Endothelial cell of umbilical vein (primary cell): ENCODE measurements around the gene TBC1D17. TPM values are rescaled to one million over a fixed set of nuclear protein-coding genes. Genes with fewer than 3 reads are reported as not detected.
A peak's percentile ranks its signal among the peaks of the same experiment; 100 is the strongest.

Experiments
- BruUV-seq: library from RNA; stranded (reverse); fragments of 400-500 nt; replicated peaks from 2 replicates; lab custom pipeline; 2021; lab: Mats Ljungman, UMichigan
- CTCF ChIA-PET: fragments of 300-600, 350-600 bp; sonication (Branson Sonifier 250); formaldehyde crosslinking; loops from one replicate; lab custom pipeline; 2021; ENCODE audit warnings: antibody characterized with exemption, inconsistent platforms; lab: Charles Lee
- POLR2A ChIA-PET: fragments of 300-600, 350-600 bp; sonication (Branson Sonifier 250); formaldehyde crosslinking; loops from one replicate; lab custom pipeline; 2021; ENCODE audit warnings: antibody characterized with exemption, inconsistent platforms; lab: Charles Lee
- DNase-seq: peaks from one replicate; pipeline ENCODE4 v3.0.0-alpha.2; 2011; ENCODE audit warnings: low read depth, low spot score
- FAIRE-seq: peaks from 2 replicates; lab custom pipeline; 2011; peaks lifted over from hg19 to GRCh38; lab: Jason Lieb, UNC
- H2AFZ ChIP-seq: 2 replicates; pipeline ENCODE4 v1.6.0; 2012; ENCODE audit warnings: low read depth, low read length, control low read depth, inconsistent platforms
- H3K27ac ChIP-seq: 2 replicates; pipeline ENCODE4 v1.5.1; 2011; ENCODE audit warnings: low read depth, mild to moderate bottlenecking, control low read depth, low read length, moderate library complexity; ENCODE audit not compliant: insufficient read depth
- H3K27me3 ChIP-seq, 2 experiments: 2 replicates each; pipeline versions ENCODE4 v1.6.0 to v1.6.1; 2011; ENCODE audit warnings: low read length in 2 of 2, mixed read lengths in 1 of 2; ENCODE audit not compliant: control insufficient read depth in 2 of 2, insufficient read depth in 2 of 2
- H3K36me3 ChIP-seq, 2 experiments: 2 replicates in 1 of 2; 3 replicates in 1 of 2; pipeline ENCODE4 v1.5.1; 2011; ENCODE audit warnings: low read length in 2 of 2, mild to moderate bottlenecking in 1 of 2, moderate library complexity in 1 of 2; ENCODE audit not compliant: control insufficient read depth in 2 of 2, insufficient read depth in 2 of 2; ENCODE audit errors: extremely low read depth in 1 of 2
- H3K4me1 ChIP-seq: 3 replicates; pipeline ENCODE4 v1.5.1; 2011; ENCODE audit warnings: mild to moderate bottlenecking, low read length; ENCODE audit not compliant: control insufficient read depth, insufficient read depth; ENCODE audit errors: extremely low read depth
- H3K4me2 ChIP-seq: 2 replicates; pipeline ENCODE4 v1.6.1; 2011; ENCODE audit warnings: low read length, control low read depth, mixed read lengths; ENCODE audit not compliant: insufficient read depth
- H3K4me3 ChIP-seq, 3 experiments: fragments of 200-600 bp in 1 of 3; sonication (generic), shearing (Covaris generic) in 1 of 3; replicated peaks in 1 of 3; 2 replicates each; pipeline ENCODE4 v1.5.1; 2011 to 2016; ENCODE audit warnings: control low read depth in 3 of 3, low read length in 3 of 3, mild to moderate bottlenecking in 2 of 3, inconsistent platforms in 1 of 3, low read depth in 1 of 3, moderate library complexity in 1 of 3; ENCODE audit not compliant: insufficient read depth in 1 of 3
- H3K79me2 ChIP-seq: 2 replicates; pipeline ENCODE4 v1.6.0; 2012; ENCODE audit warnings: low read length, inconsistent platforms; ENCODE audit not compliant: control insufficient read depth, insufficient read depth
- H3K9ac ChIP-seq: replicated peaks from 2 replicates; pipeline ENCODE3; 2011; ENCODE audit warnings: low read length, control low read depth; ENCODE audit not compliant: insufficient read depth; ENCODE audit errors: extremely low read depth
- H3K9me1 ChIP-seq: replicated peaks from 3 replicates; pipeline ENCODE4 v1.6.0; 2011; ENCODE audit warnings: mild to moderate bottlenecking, low read length; ENCODE audit not compliant: control insufficient read depth, insufficient read depth; ENCODE audit errors: extremely low read depth
- H3K9me3 ChIP-seq: replicated peaks from 2 replicates; pipeline ENCODE4 v1.5.1; 2012; ENCODE audit warnings: low read length, inconsistent platforms; ENCODE audit not compliant: control insufficient read depth, insufficient read depth
- H4K20me1 ChIP-seq: replicated peaks from 2 replicates; pipeline ENCODE3; 2011; ENCODE audit warnings: mild to moderate bottlenecking, low read length; ENCODE audit not compliant: control insufficient read depth, insufficient read depth; ENCODE audit errors: extremely low read depth
- EZH2 ChIP-seq: IDR thresholded peaks from 2 replicates; pipeline ENCODE4 v1.6.1; 2012; ENCODE audit warnings: borderline replicate concordance, low read depth, mild to moderate bottlenecking, moderate library complexity, low read length, inconsistent platforms; ENCODE audit not compliant: severe bottlenecking
- FOS ChIP-seq: IDR thresholded peaks from 2 replicates; pipeline ENCODE4 v1.6.1; 2011; ENCODE audit warnings: mild to moderate bottlenecking, low read length, moderate library complexity, borderline replicate concordance; ENCODE audit not compliant: insufficient read depth
- GATA2 ChIP-seq: IDR thresholded peaks from 2 replicates; pipeline ENCODE4 v1.7.0; 2011; ENCODE audit warnings: low read depth, mild to moderate bottlenecking, moderate library complexity, mixed read lengths, low read length; ENCODE audit not compliant: insufficient read length, insufficient read depth
- JUN ChIP-seq: IDR thresholded peaks from 2 replicates; pipeline ENCODE4 v1.6.1; 2011; ENCODE audit warnings: borderline replicate concordance, low read depth; ENCODE audit not compliant: insufficient read length, insufficient read depth
- MAX ChIP-seq: IDR thresholded peaks from 2 replicates; pipeline ENCODE4 v1.6.1; 2011; ENCODE audit not compliant: insufficient read depth, insufficient read length
- MYC ChIP-seq: IDR thresholded peaks from one replicate; pipeline ENCODE4 v1.6.1; 2011; ENCODE audit warnings: mild to moderate bottlenecking, low read depth, low read length
- POLR2A ChIP-seq: IDR thresholded peaks from 2 replicates; pipeline ENCODE4 v1.6.1; 2012; ENCODE audit warnings: low read depth, mild to moderate bottlenecking, control low read depth, low read length
- POLR2AphosphoS5 ChIP-seq: IDR thresholded peaks from 2 replicates; pipeline ENCODE4 v1.6.1; 2012; ENCODE audit warnings: low read depth, mild to moderate bottlenecking, control low read depth, low read length, moderate library complexity; ENCODE audit not compliant: insufficient read depth
- dilution Hi-C: fragments of 300-500 bp; cut with MboI; formaldehyde crosslinking; loops from one replicate; pipeline ENCODE4 v1.15.0; 2019; ENCODE audit warnings: low sequenced_read_pairs; ENCODE audit not compliant: extremely low pct_ligation_motif_present
- intact Hi-C: fragments of 100-400 bp; cut with micrococcal nuclease; formaldehyde crosslinking; loops from one replicate; pipeline ENCODE4 v1.10.0; 2022
- polyA plus RNA-seq, 4 experiments: library from polyadenylated mRNA; depleted of rRNA in 3 of 4; stranded (reverse) in 3 of 4; unstranded in 1 of 4; fragments of >200 nt; gene quantifications; 2 replicates each; pipeline versions ENCODE4 v1.2.1 to v1.2.3, GENCODE V29; 2011 to 2012; ENCODE audit warnings: missing spikeins in 1 of 4
- total RNA-seq: library from RNA; stranded (reverse); gene quantifications from 2 replicates; pipeline ENCODE4 v1.2.3, GENCODE V29; 2021
- TF ChIP-seq, protein P1 (sequence below), 2 donors: IDR thresholded peaks; 1 replicate in 1 of 2; 2 replicates in 1 of 2; pipeline ENCODE4 v1.5.1; 2011; ENCODE audit warnings: low read length in 2 of 2, mild to moderate bottlenecking in 2 of 2, moderate library complexity in 2 of 2, control low read depth in 1 of 2, inconsistent platforms in 1 of 2, low read depth in 1 of 2; ENCODE audit not compliant: insufficient read depth in 1 of 2; ENCODE audit errors: extremely low read depth in 1 of 2

The TBC1D17 gene
- total and polyA plus RNA-seq, 2 donors (not counting 3 experiments of a cell fraction or from before 2014, with no cell fraction given) = 34.2 to 39.3 TPM

- H3K9me1 ChIP-seq = no peaks in the 10 kb centered on the region
- ChIA-PET POLR2A (no interaction called here), CTCF (interaction anchor here (0.5 to 1.5 kb wide), 3 partner anchors 10 to 59 kb away, joined by 3 to 7 read pairs (median 3); no protein-coding TSS in a partner anchor)
- FAIRE-seq = peak; percentile 82
- peaks cover 8% of the 10 kb centered on the region for H3K4me1 ChIP-seq
- H2AFZ ChIP-seq = no peak overlapping the region
- no peaks in the 10 kb centered on the region for H3K79me2 ChIP-seq
- H3K9ac ChIP-seq = no peak overlapping the region
- no peak overlapping the region for H3K4me3 ChIP-seq
- no peak for TF ChIP-seq POLR2A
- TF ChIP-seq, protein P1, sequence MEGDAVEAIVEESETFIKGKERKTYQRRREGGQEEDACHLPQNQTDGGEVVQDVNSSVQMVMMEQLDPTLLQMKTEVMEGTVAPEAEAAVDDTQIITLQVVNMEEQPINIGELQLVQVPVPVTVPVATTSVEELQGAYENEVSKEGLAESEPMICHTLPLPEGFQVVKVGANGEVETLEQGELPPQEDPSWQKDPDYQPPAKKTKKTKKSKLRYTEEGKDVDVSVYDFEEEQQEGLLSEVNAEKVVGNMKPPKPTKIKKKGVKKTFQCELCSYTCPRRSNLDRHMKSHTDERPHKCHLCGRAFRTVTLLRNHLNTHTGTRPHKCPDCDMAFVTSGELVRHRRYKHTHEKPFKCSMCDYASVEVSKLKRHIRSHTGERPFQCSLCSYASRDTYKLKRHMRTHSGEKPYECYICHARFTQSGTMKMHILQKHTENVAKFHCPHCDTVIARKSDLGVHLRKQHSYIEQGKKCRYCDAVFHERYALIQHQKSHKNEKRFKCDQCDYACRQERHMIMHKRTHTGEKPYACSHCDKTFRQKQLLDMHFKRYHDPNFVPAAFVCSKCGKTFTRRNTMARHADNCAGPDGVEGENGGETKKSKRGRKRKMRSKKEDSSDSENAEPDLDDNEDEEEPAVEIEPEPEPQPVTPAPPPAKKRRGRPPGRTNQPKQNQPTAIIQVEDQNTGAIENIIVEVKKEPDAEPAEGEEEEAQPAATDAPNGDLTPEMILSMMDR (IDR thresholded peaks at IDR 0.05; ENCODE audit: extremely low read depth in 1 of 2, insufficient read depth in 1 of 2, low read depth in 1 of 2, low read length in 2 of 2) = no peak
- no peak for TF ChIP-seq EZH2
- no peak for TF ChIP-seq GATA2
- TF ChIP-seq FOS = no peak
- no peak for TF ChIP-seq MYC
- TF ChIP-seq JUN = no peak
- TF ChIP-seq POLR2AphosphoS5 = no peak
- TF ChIP-seq MAX = no peak
- no peak overlapping the region for H3K4me2 ChIP-seq
- no TSS peak for BruUV-seq
- no peaks in the 10 kb centered on the region for H3K9me3 ChIP-seq
- peak overlapping the region; percentile 15 for H3K27ac ChIP-seq
- dilution Hi-C loops = no loop called here
- H4K20me1 ChIP-seq = no peaks in the 10 kb centered on the region
- no peaks in the 10 kb centered on the region for H3K27me3 ChIP-seq
- peaks cover 11 to 64% of the 10 kb centered on the region in 2 experiments for H3K36me3 ChIP-seq
- intact Hi-C loops = no loop called here
- no peak for DNase-seq
These were observed 44.9 kb upstream of the TBC1D17 start for GRCh38 chr19:49832556-49832955.
